Natural killer cell (primary cell): ENCODE results near the gene GAMT. TPM values are rescaled to one million over a fixed set of nuclear protein-coding genes. Genes with fewer than 3 reads are reported as not detected.

Experiments used
- ATAC-seq, 3 donors: fragments of 150-1000 bp in 2 of 3; fragments of 200-7000 bp in 1 of 3; cut with Tn5 transposase; 1 replicate in 1 of 3; 2 replicates in 2 of 3; pipeline ENCODE4 v1.10.0; 2021; ENCODE audit warnings: mild to moderate bottlenecking in 2 of 3, moderate library complexity in 2 of 3
- DNase-seq, 2 donors: peaks; one replicate each; pipeline versions ENCODE4 v3.0.0 to v3.0.0-alpha.2; 2013 to 2021; ENCODE audit warnings: mixed read lengths in 1 of 2
- H3K27ac ChIP-seq: one replicate; pipeline ENCODE4 v1.5.1; 2013; ENCODE audit warnings: mild to moderate bottlenecking, low read length
- H3K27me3 ChIP-seq: one replicate; pipeline ENCODE4 v1.6.1; 2013; ENCODE audit warnings: low read length; ENCODE audit not compliant: control insufficient read depth, insufficient read depth
- H3K36me3 ChIP-seq: one replicate; pipeline ENCODE4 v1.6.1; 2013; ENCODE audit warnings: low read length; ENCODE audit not compliant: control insufficient read depth, insufficient read depth
- H3K4me1 ChIP-seq: one replicate; pipeline ENCODE4 v1.6.1; 2013; ENCODE audit warnings: low read length; ENCODE audit not compliant: control insufficient read depth, insufficient read depth
- H3K4me3 ChIP-seq: one replicate; pipeline ENCODE4 v1.5.1; 2013; ENCODE audit warnings: low read length
- H3K9me3 ChIP-seq: one replicate; pipeline ENCODE4 v1.6.1; 2013; ENCODE audit warnings: low read length; ENCODE audit not compliant: control insufficient read depth, insufficient read depth
- H3K27ac Mint-ChIP-seq, 2 donors: one replicate each; pipeline ENCODE4 v1.8.0; 2022; ENCODE audit warnings: mild to moderate bottlenecking in 2 of 2, mixed read lengths in 2 of 2, moderate library complexity in 1 of 2
- H3K27me3 Mint-ChIP-seq, 2 donors: one replicate each; pipeline ENCODE4 v1.8.0; 2022; ENCODE audit warnings: low read depth in 2 of 2, mixed read lengths in 2 of 2
- H3K36me3 Mint-ChIP-seq: one replicate; pipeline ENCODE4 v1.8.0; 2022; ENCODE audit warnings: mixed read lengths
- H3K4me1 Mint-ChIP-seq, 2 donors: one replicate each; pipeline ENCODE4 v1.8.0; 2022; ENCODE audit warnings: mixed read lengths in 2 of 2
- H3K4me3 Mint-ChIP-seq: one replicate; pipeline ENCODE4 v1.8.0; 2022; ENCODE audit warnings: mild to moderate bottlenecking, moderate library complexity, mixed read lengths
- H3K9me3 Mint-ChIP-seq, 2 donors: one replicate each; pipeline ENCODE4 v1.8.0; 2022; ENCODE audit warnings: mixed read lengths in 2 of 2
- CTCF ChIP-seq: fragments of 200-600 bp; IDR thresholded peaks from one replicate; pipeline ENCODE4 v1.8.0; 2022; ENCODE audit warnings: antibody characterized with exemption
- WGBS: methylation state at CpG from one replicate; pipeline ENCODE4 v1.1.7; 2013; ENCODE audit warnings: missing lambda C conversion rate; ENCODE audit not compliant: insufficient coverage; 5-methylcytosine and 5-hydroxymethylcytosine counted together
- intact Hi-C: fragments of 100-400 bp; cut with micrococcal nuclease; formaldehyde crosslinking; loops from one replicate; pipeline ENCODE4 v1.14.2; 2022
- total RNA-seq, 4 donors: library from RNA; stranded (reverse); fragments of 120-200 nt in 1 of 4; gene quantifications; one replicate each; pipeline versions ENCODE4 v1.2.3 to v1.2.4, GENCODE V29; 2013 to 2022

Gene GAMT
- total RNA-seq, 3 donors from 2014 or later (not counting 1 experiment from before 2014, with no cell fraction given), result 5.1 to 7.5 (median 7.1) TPM

- H3K4me1 ChIP-seq, result peaks cover 58% of the 10 kb centered on the region
- peak overlapping the region; percentile 67 for H3K27ac ChIP-seq
- peak overlapping the region; percentile 76 to 90 for H3K27ac Mint-ChIP-seq
- ATAC-seq (peak; percentile 78 to 94 (median 81)), DNase-seq (peak; percentile 99 to 100)
- H3K27me3 Mint-ChIP-seq, result peaks cover 0 to 3% of the 10 kb centered on the region in 2 donors
- H3K9me3 ChIP-seq, result no peaks in the 10 kb centered on the region
- H3K36me3 ChIP-seq, result no peaks in the 10 kb centered on the region
- no peaks in the 10 kb centered on the region for H3K9me3 Mint-ChIP-seq
- H3K36me3 Mint-ChIP-seq, result no peaks in the 10 kb centered on the region
- H3K27me3 ChIP-seq, result peaks cover 4% of the 10 kb centered on the region
- peaks cover 52 to 54% of the 10 kb centered on the region in 2 donors for H3K4me1 Mint-ChIP-seq
- intact Hi-C loops, result loop anchor here (1.0 to 10.0 kb wide), 4 partner anchors 24 to 610 kb away; partner anchors contain the start of genes NDUFS7, PTBP1, RPS15 and UQCR11
- WGBS, result under 1% methylated on average over 72 of the region's 72 CpGs
- peak; percentile 70 for TF ChIP-seq CTCF
- peak overlapping the region; percentile 51 for H3K4me3 ChIP-seq
- peak overlapping the region; percentile 84 for H3K4me3 Mint-ChIP-seq
Measured at GRCh38 chr19:1406774-1407527, 5.6 kb upstream of the GAMT start.

GRCh38 chr19:1402411-1403070, 1.2 kb upstream of the GAMT start:
- 23% methylated on average over 25 of the region's 25 CpGs for WGBS
- no peak for TF ChIP-seq CTCF
- H3K9me3 ChIP-seq, result no peaks in the 10 kb centered on the region
- H3K27me3 Mint-ChIP-seq, result peaks cover 0 to 3% of the 10 kb centered on the region in 2 donors
- no peaks in the 10 kb centered on the region for H3K9me3 Mint-ChIP-seq
- peaks cover 17 to 20% of the 10 kb centered on the region in 2 donors for H3K4me1 Mint-ChIP-seq
- intact Hi-C loops, result loop anchor here (10.0 kb wide), 1 partner anchor 202 kb away; the partner anchor contains the start of gene UQCR11
- ATAC-seq, result no peak
- H3K36me3 Mint-ChIP-seq, result no peaks in the 10 kb centered on the region
- peaks cover 35% of the 10 kb centered on the region for H3K4me1 ChIP-seq
- peak overlapping the region; percentile 66 to 73 for H3K27ac Mint-ChIP-seq
- no peak overlapping the region for H3K27ac ChIP-seq
- H3K4me3 Mint-ChIP-seq, result peak overlapping the region; percentile 70
- peaks cover 4% of the 10 kb centered on the region for H3K27me3 ChIP-seq
- no peak for DNase-seq
- H3K4me3 ChIP-seq, result no peak overlapping the region
- H3K36me3 ChIP-seq, result no peaks in the 10 kb centered on the region

- Histone ChIP-seq H3K9me3 (no peaks in the 10 kb centered on the region), H3K4me3 (peak overlapping the region; percentile 20), H3K27ac (no peak overlapping the region), H3K27me3 (peaks cover 4% of the 10 kb centered on the region), H3K4me1 (peaks cover 34% of the 10 kb centered on the region), H3K36me3 (no peaks in the 10 kb centered on the region)
- ATAC-seq (no peak), DNase-seq (no peak)
- Mint-ChIP-seq H3K27ac (no peak overlapping the region), H3K36me3 (no peaks in the 10 kb centered on the region), H3K9me3 (no peaks in the 10 kb centered on the region), H3K4me1 (peaks cover 13 to 18% of the 10 kb centered on the region in 2 donors), H3K27me3 (peaks cover 0 to 3% of the 10 kb centered on the region in 2 donors), H3K4me3 (peak overlapping the region; percentile 13)
- intact Hi-C loops, result loop anchor here (10.0 kb wide), 1 partner anchor 203 kb away; the partner anchor contains the start of gene UQCR11
- no peak for TF ChIP-seq CTCF
- 39% methylated on average over 10 of the region's 11 CpGs for WGBS
Measured at GRCh38 chr19:1401889-1402217, 511 bp upstream of the GAMT start.
